K562 (cell line): Measurements from ENCODE around the gene ANKRD13B. TPM values are rescaled to one million over a fixed set of nuclear protein-coding genes. Genes with fewer than 3 reads are reported as not detected.

Experiments used
- ARID3A ChIP-seq: IDR thresholded peaks from 2 replicates; pipeline ENCODE4 v1.6.1; 2012; ENCODE audit warnings: low read depth, low read length, improper control_type of control experiment, borderline replicate concordance
- SP2 ChIP-seq: IDR thresholded peaks from 2 replicates; pipeline ENCODE4 v1.6.1; 2011; ENCODE audit warnings: mild to moderate bottlenecking, low read depth, low read length, moderate library complexity; ENCODE audit not compliant: poor library complexity, severe bottlenecking; ENCODE audit errors: extremely low read depth
- ZNF146 ChIP-seq: IDR thresholded peaks from one replicate; pipeline ENCODE4 v1.6.1; 2018; ENCODE audit warnings: missing compliant biosample characterization; ENCODE audit not compliant: unreplicated experiment
- ZNF830 ChIP-seq: fragments of 250-450 bp; sonication (Bioruptor Pico); IDR thresholded peaks from 2 replicates; pipeline ENCODE4 v1.5.0; 2021; ENCODE audit warnings: mild to moderate bottlenecking
- polyA plus RNA-seq, 8 experiments: library from polyadenylated mRNA; depleted of rRNA in 4 of 8; stranded (reverse) in 5 of 8; unstranded in 3 of 8; fragments of >200 nt; fragmentation: Nextera tagmentation in 2 of 8; fragmentation: Illumina TruSeq in 1 of 8; extraction: Ambion mirVana in 2 of 8; extraction: Trizol in 1 of 8; gene quantifications; 2 replicates each; pipeline versions ENCODE4 v1.2.1 to v1.2.3, GENCODE V29; 2011 to 2014; ENCODE audit warnings: inconsistent platforms in 1 of 8, missing spikeins in 1 of 8
- total RNA-seq, 7 experiments: library from RNA; depleted of rRNA in 6 of 7; stranded (reverse); fragments of >200 nt in 6 of 7; fragmentation: Illumina TruSeq in 2 of 7; extraction: Trizol in 2 of 7; gene quantifications; 2 replicates each; pipeline versions ENCODE4 v1.2.1 to v1.2.3, GENCODE V29; 2011 to 2021; ENCODE audit warnings: low replicate concordance in 1 of 7
- TF ChIP-seq, protein P1 (sequence below): sonication (generic); formaldehyde crosslinking; IDR thresholded peaks from 2 replicates; pipeline ENCODE4 v1.8.1; 2023; ENCODE audit warnings: missing genetic modification reagents, mild to moderate bottlenecking, borderline replicate concordance

ANKRD13B gene
- total and polyA plus RNA-seq, 9 of the 15 experiments (the other 6 are each of a cell fraction or from before 2014, with no cell fraction given): 0.15 to 28.1 (median 4.6) TPM

- TF ChIP-seq, protein P1, sequence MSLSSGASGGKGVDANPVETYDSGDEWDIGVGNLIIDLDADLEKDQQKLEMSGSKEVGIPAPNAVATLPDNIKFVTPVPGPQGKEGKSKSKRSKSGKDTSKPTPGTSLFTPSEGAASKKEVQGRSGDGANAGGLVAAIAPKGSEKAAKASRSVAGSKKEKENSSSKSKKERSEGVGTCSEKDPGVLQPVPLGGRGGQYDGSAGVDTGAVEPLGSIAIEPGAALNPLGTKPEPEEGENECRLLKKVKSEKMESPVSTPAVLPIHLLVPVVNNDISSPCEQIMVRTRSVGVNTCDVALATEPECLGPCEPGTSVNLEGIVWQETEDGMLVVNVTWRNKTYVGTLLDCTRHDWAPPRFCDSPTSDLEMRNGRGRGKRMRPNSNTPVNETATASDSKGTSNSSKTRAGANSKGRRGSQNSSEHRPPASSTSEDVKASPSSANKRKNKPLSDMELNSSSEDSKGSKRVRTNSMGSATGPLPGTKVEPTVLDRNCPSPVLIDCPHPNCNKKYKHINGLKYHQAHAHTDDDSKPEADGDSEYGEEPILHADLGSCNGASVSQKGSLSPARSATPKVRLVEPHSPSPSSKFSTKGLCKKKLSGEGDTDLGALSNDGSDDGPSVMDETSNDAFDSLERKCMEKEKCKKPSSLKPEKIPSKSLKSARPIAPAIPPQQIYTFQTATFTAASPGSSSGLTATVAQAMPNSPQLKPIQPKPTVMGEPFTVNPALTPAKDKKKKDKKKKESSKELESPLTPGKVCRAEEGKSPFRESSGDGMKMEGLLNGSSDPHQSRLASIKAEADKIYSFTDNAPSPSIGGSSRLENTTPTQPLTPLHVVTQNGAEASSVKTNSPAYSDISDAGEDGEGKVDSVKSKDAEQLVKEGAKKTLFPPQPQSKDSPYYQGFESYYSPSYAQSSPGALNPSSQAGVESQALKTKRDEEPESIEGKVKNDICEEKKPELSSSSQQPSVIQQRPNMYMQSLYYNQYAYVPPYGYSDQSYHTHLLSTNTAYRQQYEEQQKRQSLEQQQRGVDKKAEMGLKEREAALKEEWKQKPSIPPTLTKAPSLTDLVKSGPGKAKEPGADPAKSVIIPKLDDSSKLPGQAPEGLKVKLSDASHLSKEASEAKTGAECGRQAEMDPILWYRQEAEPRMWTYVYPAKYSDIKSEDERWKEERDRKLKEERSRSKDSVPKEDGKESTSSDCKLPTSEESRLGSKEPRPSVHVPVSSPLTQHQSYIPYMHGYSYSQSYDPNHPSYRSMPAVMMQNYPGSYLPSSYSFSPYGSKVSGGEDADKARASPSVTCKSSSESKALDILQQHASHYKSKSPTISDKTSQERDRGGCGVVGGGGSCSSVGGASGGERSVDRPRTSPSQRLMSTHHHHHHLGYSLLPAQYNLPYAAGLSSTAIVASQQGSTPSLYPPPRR (CRISPR knock-in tag): no peak
- TF ChIP-seq ARID3A: no peak
- no peak for TF ChIP-seq ZNF830
- TF ChIP-seq SP2: no peak
- TF ChIP-seq ZNF146: no peak
Observed at GRCh38 chr17:29623283-29623647, 30.3 kb downstream of the ANKRD13B start (continued).
